Stimulated activated CD8-positive, alpha-beta memory T cell treated with anti-CD3 and anti-CD28 coated beads, Interleukin-12 subunit alpha, Interleukin-12 subunit beta, amount 100 ng/mL, for 24 hours (primary cell): ENCODE results near the gene OR2C3.
"Not testable (repeated sequence)": the region's sequence is repeated elsewhere in the genome, so short reads cannot be mapped to it uniquely, and the experiment has no call there.

Source experiments
- DNase-seq: peaks from one replicate; pipeline ENCODE4 v3.0.0-alpha.2; 2020; ENCODE audit errors: extremely low read depth

Gene OR2C3

GRCh38 chr1:247536340-247536739 lies at the start of gene OR2C3:
TSS of gene OR2C3 (minus strand) at chr1:247536440. CDS start at chr1:247532511, 3,929 bp downstream.
- no peak for DNase-seq

- no peak for DNase-seq
These were observed 42.8 kb upstream of the OR2C3 start for GRCh38 chr1:247578946-247579460.

- DNase-seq: no peak
These were observed 40.3 kb upstream of the OR2C3 start for GRCh38 chr1:247576514-247576913.

- no peak for DNase-seq
These were observed 38.4 kb upstream of the OR2C3 start for GRCh38 chr1:247574664-247575063.

GRCh38 chr1:247574236-247574635 lies 38.0 kb upstream of the OR2C3 start:
- no peak for DNase-seq

GRCh38 chr1:247562198-247562597 lies 26.0 kb upstream of the OR2C3 start:
- DNase-seq: no peak

- DNase-seq: no peak
These were observed 25.5 kb upstream of the OR2C3 start for GRCh38 chr1:247561711-247562110.

- DNase-seq: no peak
These were observed 21.9 kb upstream of the OR2C3 start for GRCh38 chr1:247557926-247558674.

GRCh38 chr1:247552231-247552630 lies 16.0 kb upstream of the OR2C3 start:
- DNase-seq: no peak

GRCh38 chr1:247551721-247552120 lies 15.5 kb upstream of the OR2C3 start:
- no peak for DNase-seq

- DNase-seq: no peak
These were observed 12.5 kb upstream of the OR2C3 start, which contains the start of gene GCSAML for GRCh38 chr1:247548769-247549182. TSS of gene GCSAML (plus strand) at chr1:247549134. CDS start at chr1:247549192, 58 bp downstream.

GRCh38 chr1:247548092-247548491 lies 11.9 kb upstream of the OR2C3 start:
- no peak for DNase-seq

- DNase-seq: no peak
These were observed 6.6 kb upstream of the OR2C3 start for GRCh38 chr1:247542811-247543210.

GRCh38 chr1:247540581-247540980 lies 4.3 kb upstream of the OR2C3 start:
- DNase-seq: no peak

GRCh38 chr1:247539215-247539614 lies 3.0 kb upstream of the OR2C3 start:
- no peak for DNase-seq

GRCh38 chr1:247538561-247538960 lies 2.3 kb upstream of the OR2C3 start:
- no peak for DNase-seq

- DNase-seq: no peak
These were observed 838 bp downstream of the OR2C3 start for GRCh38 chr1:247535402-247535801.

- DNase-seq: no peak
These were observed 4.3 kb downstream of the OR2C3 start for GRCh38 chr1:247531937-247532336.

- no peak for DNase-seq
These were observed 5.5 kb downstream of the OR2C3 start for GRCh38 chr1:247530785-247531184.

- DNase-seq: no peak
These were observed 6.4 kb downstream of the OR2C3 start for GRCh38 chr1:247529771-247530355.

- DNase-seq: no peak
These were observed 7.3 kb downstream of the OR2C3 start for GRCh38 chr1:247528812-247529474.

GRCh38 chr1:247521886-247522285 lies 14.4 kb downstream of the OR2C3 start:
- not testable (repeated sequence) for DNase-seq

- DNase-seq: no peak
These were observed 17.7 kb downstream of the OR2C3 start for GRCh38 chr1:247518613-247518891.
